ENCODE data around the gene PLVAP. TPM values are rescaled to one million over a fixed set of nuclear protein-coding genes. Genes with fewer than 3 reads are reported as not detected.

The PLVAP gene
- total and polyA plus RNA-seq, 9 of the 15 experiments (the other 6 are each of a cell fraction or from before 2014, with no cell fraction given): 0.09 to 0.84 (median 0.51) TPM; not detected in 4

GRCh38 chr19:17334414-17335409 lies 42.4 kb downstream of the PLVAP start, which contains the start of gene ANO8 (continued):
- TF ChIP-seq E2F3 (CRISPR knock-in tag; IDR thresholded peaks at IDR 0.05) (peak; percentile 76; the same call in 1 of the 2 replicates), STAT5B (CRISPR knock-in tag; IDR thresholded peaks at IDR 0.05) (no peak), KLF13 (tag; IDR thresholded peaks at IDR 0.05; ENCODE audit: borderline replicate concordance, low read depth) (no peak; the same call in 1 of the 2 replicates), MTA1 (IDR thresholded peaks at IDR 0.05; ENCODE audit: borderline replicate concordance) (peak; percentile 93), CBX3 (IDR thresholded peaks at IDR 0.05; ENCODE audit: borderline replicate concordance in 1 of 2, low read length in 2 of 2) (peak in 1 of 2 experiments; percentile 85; a peak in 1 of 3 replicates), ETV6 (IDR thresholded peaks at IDR 0.05; ENCODE audit: borderline replicate concordance in 1 of 2, low read depth in 2 of 2, low read length in 1 of 2) (no peak), ETV6 (CRISPR knock-in tag; IDR thresholded peaks at IDR 0.05; ENCODE audit: borderline replicate concordance) (peak; percentile 81; the same call in 1 of the 2 replicates), RBBP5 (IDR thresholded peaks at IDR 0.05; ENCODE audit: borderline replicate concordance, insufficient read depth, low read length, poor library complexity, severe bottlenecking) (peak; percentile 55), HMGXB4 (CRISPR knock-in tag; IDR thresholded peaks at IDR 0.05) (0 out of 2 replicates have a peak, but pooled peaks have one; percentile 10), POLR2G (IDR thresholded peaks at IDR 0.05; ENCODE audit: low read depth, low read length) (peak; percentile 81), ZSCAN29 (IDR thresholded peaks at IDR 0.05) (0 out of 2 replicates have a peak, but pooled peaks have one; percentile 6), ZNF184 (CRISPR knock-in tag; IDR thresholded peaks at IDR 0.05) (no peak), BDP1 (IDR thresholded peaks at IDR 0.05; ENCODE audit: insufficient read depth, insufficient read length) (no peak)

Data from K562 (cell line).